OCI-LY7 (cell line): ENCODE measurements around the gene HSD11B1L. TPM values are rescaled to one million over a fixed set of nuclear protein-coding genes. Genes with fewer than 3 reads are reported as not detected.

Source experiments
- BruUV-seq: library from RNA; stranded (reverse); fragments of 400-500 nt; replicated peaks from 2 replicates; lab custom pipeline; 2021; lab: Mats Ljungman, UMichigan
- CTCF ChIA-PET: fragments of 300-600 bp; sonication (Branson Sonifier 250); formaldehyde crosslinking; loops from one replicate; lab custom pipeline; 2022; ENCODE audit warnings: antibody characterized with exemption; ENCODE audit not compliant: unreplicated experiment; lab: Charles Lee
- POLR2A ChIA-PET: fragments of 300-600 bp; sonication (Branson Sonifier 250); formaldehyde crosslinking; loops from one replicate; lab custom pipeline; 2022; ENCODE audit warnings: antibody characterized with exemption; lab: Charles Lee
- DNase-seq: peaks from one replicate; pipeline ENCODE4 v3.0.0-alpha.2; 2015; ENCODE audit warnings: low spot score
- H2AFZ ChIP-seq: fragments of 200-600 bp; sonication (generic), shearing (Covaris generic); 2 replicates; pipeline ENCODE4 v1.6.1; 2014; ENCODE audit warnings: mild to moderate bottlenecking, antibody characterized with exemption, low read length, moderate library complexity
- H3K27ac ChIP-seq: fragments of 200-600 bp; sonication (generic); 2 replicates; pipeline ENCODE4 v1.5.1; 2014; ENCODE audit warnings: mixed run types, low read depth, mild to moderate bottlenecking, moderate library complexity, low read length, inconsistent platforms; ENCODE audit not compliant: poor library complexity, severe bottlenecking
- H3K36me3 ChIP-seq: fragments of 200-600 bp; sonication (generic); 2 replicates; pipeline ENCODE4 v1.6.1; 2014; ENCODE audit warnings: mild to moderate bottlenecking, antibody characterized with exemption, low read length, moderate library complexity, mixed read lengths; ENCODE audit not compliant: insufficient read depth
- H3K4me1 ChIP-seq: fragments of 200-600 bp; sonication (generic); 2 replicates; pipeline ENCODE4 v1.5.1; 2014; ENCODE audit warnings: mild to moderate bottlenecking, low read length; ENCODE audit not compliant: insufficient read depth, poor library complexity, severe bottlenecking
- H3K4me2 ChIP-seq: fragments of 200-600 bp; sonication (generic); 2 replicates; pipeline ENCODE4 v1.6.1; 2014; ENCODE audit warnings: mild to moderate bottlenecking, low read length
- H3K4me3 ChIP-seq: fragments of 200-600 bp; sonication (generic); 2 replicates; pipeline ENCODE4 v1.5.1; 2014; ENCODE audit warnings: mild to moderate bottlenecking, low read depth, low read length; ENCODE audit not compliant: poor library complexity, severe bottlenecking
- H3K79me2 ChIP-seq: fragments of 200-600 bp; sonication (generic); 2 replicates; pipeline ENCODE4 v1.6.1; 2016; ENCODE audit warnings: low read depth, mild to moderate bottlenecking, low read length, moderate library complexity, mixed read lengths; ENCODE audit not compliant: insufficient read depth
- H3K9me2 ChIP-seq: fragments of 200-600 bp; sonication (generic); 2 replicates; pipeline ENCODE4 v1.6.1; 2016; ENCODE audit warnings: mild to moderate bottlenecking, low read length, mixed read lengths; ENCODE audit not compliant: insufficient read depth
- H3K9me3 ChIP-seq: fragments of 200-600 bp; sonication (generic); 2 replicates; pipeline ENCODE4 v1.6.1; 2014; ENCODE audit warnings: mild to moderate bottlenecking, mixed run types, low read length, mixed read lengths
- H4K20me1 ChIP-seq: fragments of 200-600 bp; sonication (generic); 2 replicates; pipeline ENCODE4 v1.6.1; 2014; ENCODE audit warnings: mild to moderate bottlenecking, antibody characterized with exemption, low read length, moderate library complexity, mixed read lengths; ENCODE audit not compliant: insufficient read depth
- CTCF ChIP-seq: fragments of 200-600 bp; sonication (generic); conservative IDR thresholded peaks from 2 replicates; pipeline ENCODE4 v1.5.1; 2014; ENCODE audit warnings: mild to moderate bottlenecking, antibody characterized with exemption, low read length, moderate library complexity, mixed read lengths
- EZH2phosphoT487 ChIP-seq: fragments of 200-600 bp; sonication (generic); IDR thresholded peaks from 2 replicates; pipeline ENCODE4 v1.6.1; 2018; ENCODE audit warnings: low read depth, borderline replicate concordance, mild to moderate bottlenecking, mixed run types, antibody characterized with exemption, low read length, moderate library complexity, mixed read lengths
- intact Hi-C: fragments of 100-400 bp; cut with micrococcal nuclease; formaldehyde crosslinking; loops from one replicate; pipeline ENCODE4 v1.10.0; 2022; ENCODE audit not compliant: unreplicated experiment
- total RNA-seq, 2 experiments: library from RNA; depleted of rRNA in 1 of 2; stranded (reverse); fragments of >200 nt in 1 of 2; shearing (Covaris generic) in 1 of 2; gene quantifications; 2 replicates each; pipeline ENCODE4 v1.2.3, GENCODE V29; 2014 to 2022

The HSD11B1L gene
- total RNA-seq, 2 experiments from 2014 or later = 4.6 to 4.9 TPM

GRCh38 chr19:5637971-5638370, 42.9 kb upstream of the HSD11B1L start:
- no peak overlapping the region for H3K4me3 ChIP-seq
- ChIA-PET POLR2A (no interaction called here), CTCF (no interaction called here)
- H3K27ac ChIP-seq = no peak overlapping the region
- no TSS peak for BruUV-seq
- H3K9me2 ChIP-seq = no peaks in the 10 kb centered on the region
- peaks cover 29% of the 10 kb centered on the region for H4K20me1 ChIP-seq
- H2AFZ ChIP-seq = no peak overlapping the region
- no peak overlapping the region for H3K4me2 ChIP-seq
- no peaks in the 10 kb centered on the region for H3K9me3 ChIP-seq
- H3K4me1 ChIP-seq = no peaks in the 10 kb centered on the region
- DNase-seq = no peak
- peaks cover 88% of the 10 kb centered on the region for H3K36me3 ChIP-seq
- no peak for TF ChIP-seq CTCF
- no peak for TF ChIP-seq EZH2phosphoT487
- peaks cover 99% of the 10 kb centered on the region for H3K79me2 ChIP-seq
- intact Hi-C loops = no loop called here

- no peaks in the 10 kb centered on the region for H3K9me2 ChIP-seq
- H3K4me2 ChIP-seq = no peak overlapping the region
- no peak overlapping the region for H3K4me3 ChIP-seq
- intact Hi-C loops = no loop called here
- peaks cover 89% of the 10 kb centered on the region for H3K36me3 ChIP-seq
- no peak overlapping the region for H2AFZ ChIP-seq
- H4K20me1 ChIP-seq = peaks cover 36% of the 10 kb centered on the region
- CTCF ChIA-PET = no interaction called here
- TF ChIP-seq EZH2phosphoT487 (no peak), CTCF (no peak)
- H3K9me3 ChIP-seq = no peaks in the 10 kb centered on the region
- no peak for DNase-seq
- no peaks in the 10 kb centered on the region for H3K4me1 ChIP-seq
- H3K27ac ChIP-seq = no peak overlapping the region
- POLR2A ChIA-PET = no interaction called here
- BruUV-seq = no TSS peak
- H3K79me2 ChIP-seq = peaks cover 99% of the 10 kb centered on the region
Observed at GRCh38 chr19:5641171-5641570, 39.7 kb upstream of the HSD11B1L start.

- no peaks in the 10 kb centered on the region for H3K4me1 ChIP-seq
- intact Hi-C loops = no loop called here
- peaks cover 32% of the 10 kb centered on the region for H4K20me1 ChIP-seq
- no peak overlapping the region for H3K4me2 ChIP-seq
- BruUV-seq = no TSS peak
- peaks cover 89% of the 10 kb centered on the region for H3K36me3 ChIP-seq
- no peak overlapping the region for H3K27ac ChIP-seq
- no peaks in the 10 kb centered on the region for H3K9me3 ChIP-seq
- peaks cover 92% of the 10 kb centered on the region for H3K79me2 ChIP-seq
- TF ChIP-seq CTCF = no peak
- TF ChIP-seq EZH2phosphoT487 = no peak
- no peak overlapping the region for H2AFZ ChIP-seq
- ChIA-PET CTCF (no interaction called here), POLR2A (interaction anchor here (0.9 to 1.0 kb wide), 2 partner anchors 13 to 30 kb away, joined by 3 to 4 read pairs; no protein-coding TSS in a partner anchor)
- no peak for DNase-seq
- H3K9me2 ChIP-seq = no peaks in the 10 kb centered on the region
- no peak overlapping the region for H3K4me3 ChIP-seq
Observed at GRCh38 chr19:5642204-5642603, 38.6 kb upstream of the HSD11B1L start.
